ENCODE results near the gene OGA.

OGA gene

GRCh38 chr10:101773923-101774588 is 44.2 kb downstream of the OGA start:
- FAIRE-seq = no peak
- TF ChIP-seq, protein P1, sequence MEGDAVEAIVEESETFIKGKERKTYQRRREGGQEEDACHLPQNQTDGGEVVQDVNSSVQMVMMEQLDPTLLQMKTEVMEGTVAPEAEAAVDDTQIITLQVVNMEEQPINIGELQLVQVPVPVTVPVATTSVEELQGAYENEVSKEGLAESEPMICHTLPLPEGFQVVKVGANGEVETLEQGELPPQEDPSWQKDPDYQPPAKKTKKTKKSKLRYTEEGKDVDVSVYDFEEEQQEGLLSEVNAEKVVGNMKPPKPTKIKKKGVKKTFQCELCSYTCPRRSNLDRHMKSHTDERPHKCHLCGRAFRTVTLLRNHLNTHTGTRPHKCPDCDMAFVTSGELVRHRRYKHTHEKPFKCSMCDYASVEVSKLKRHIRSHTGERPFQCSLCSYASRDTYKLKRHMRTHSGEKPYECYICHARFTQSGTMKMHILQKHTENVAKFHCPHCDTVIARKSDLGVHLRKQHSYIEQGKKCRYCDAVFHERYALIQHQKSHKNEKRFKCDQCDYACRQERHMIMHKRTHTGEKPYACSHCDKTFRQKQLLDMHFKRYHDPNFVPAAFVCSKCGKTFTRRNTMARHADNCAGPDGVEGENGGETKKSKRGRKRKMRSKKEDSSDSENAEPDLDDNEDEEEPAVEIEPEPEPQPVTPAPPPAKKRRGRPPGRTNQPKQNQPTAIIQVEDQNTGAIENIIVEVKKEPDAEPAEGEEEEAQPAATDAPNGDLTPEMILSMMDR (IDR thresholded peaks at IDR 0.05; ENCODE audit: insufficient read depth, missing control alignments) = no peak
- DNase-seq (ENCODE audit: insufficient read length, low spot score) = no peak

- FAIRE-seq = no peak
- TF ChIP-seq, protein P1 (IDR thresholded peaks at IDR 0.05; ENCODE audit: insufficient read depth, missing control alignments) = no peak
- no peak for DNase-seq (ENCODE audit: insufficient read length, low spot score)
Measured at GRCh38 chr10:101772895-101773761, 45.1 kb downstream of the OGA start.

DNA sequence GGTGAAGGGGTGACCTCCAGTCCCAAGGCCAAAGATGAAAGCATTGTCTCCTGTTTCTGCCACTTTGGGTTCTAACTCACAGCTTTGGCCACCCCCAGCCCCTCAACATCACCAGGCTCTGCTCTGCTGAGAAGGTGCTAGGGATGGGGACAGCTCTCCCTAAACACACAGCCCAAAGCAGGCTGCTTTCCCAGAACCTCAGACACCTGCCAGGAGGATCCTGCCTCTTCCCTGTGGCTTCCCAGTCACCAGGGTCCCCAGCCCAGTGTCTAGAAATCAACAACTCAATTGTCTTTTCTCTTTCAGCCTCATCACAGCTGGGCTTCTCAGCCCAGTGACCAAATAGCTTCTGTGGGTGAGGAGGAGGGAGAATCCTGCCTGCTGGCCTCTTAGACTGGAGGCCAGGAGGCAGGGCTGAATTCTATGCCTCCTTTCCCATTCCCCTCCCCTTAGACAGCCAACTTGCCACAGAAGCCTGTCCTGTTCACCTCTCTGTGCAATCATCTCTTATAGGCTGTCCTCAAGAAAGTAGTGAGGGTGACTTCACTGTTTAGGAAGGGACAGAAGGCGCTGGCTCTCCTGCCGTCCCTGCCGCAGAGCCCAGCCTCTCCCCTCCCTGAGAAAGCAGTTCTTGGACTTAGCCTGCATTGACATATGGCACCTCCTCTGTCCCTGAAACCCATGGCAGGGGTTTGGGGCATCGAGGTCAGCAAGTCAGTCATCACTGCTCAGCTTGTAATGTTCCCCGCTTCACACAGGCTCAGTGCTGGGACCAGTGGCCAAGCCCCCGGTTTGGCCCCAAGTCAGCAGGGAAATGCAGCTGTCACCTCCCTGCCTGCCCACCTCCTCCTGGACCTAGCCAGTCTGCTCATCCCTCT is 46.0 kb downstream of the OGA start:
- DNase-seq (ENCODE audit: insufficient read length, low spot score) (no peak), FAIRE-seq (no peak)
- TF ChIP-seq, protein P1 (IDR thresholded peaks at IDR 0.05; ENCODE audit: insufficient read depth, missing control alignments) = no peak

GRCh38 chr10:101771380-101771779 is 46.9 kb downstream of the OGA start:
- no peak for DNase-seq (ENCODE audit: insufficient read length, low spot score)
- TF ChIP-seq, protein P1 (IDR thresholded peaks at IDR 0.05; ENCODE audit: insufficient read depth, missing control alignments) = no peak
- FAIRE-seq = no peak

GRCh38 chr10:101770331-101771215 is 47.7 kb downstream of the OGA start:
- TF ChIP-seq, protein P1 (IDR thresholded peaks at IDR 0.05; ENCODE audit: insufficient read depth, missing control alignments) = no peak
- no peak for DNase-seq (ENCODE audit: insufficient read length, low spot score)
- no peak for FAIRE-seq

GRCh38 chr10:101769541-101770180 is 48.6 kb downstream of the OGA start:
- TF ChIP-seq, protein P1 (IDR thresholded peaks at IDR 0.05; ENCODE audit: insufficient read depth, missing control alignments) = no peak
- DNase-seq (ENCODE audit: insufficient read length, low spot score) (no peak), FAIRE-seq (no peak)
